Measurements from ENCODE around the gene LRP6. TPM values are rescaled to one million over a fixed set of nuclear protein-coding genes. Genes with fewer than 3 reads are reported as not detected.

LRP6 gene
- total RNA-seq, 1 donor from 2014 or later, result 56.2 TPM

DNA sequence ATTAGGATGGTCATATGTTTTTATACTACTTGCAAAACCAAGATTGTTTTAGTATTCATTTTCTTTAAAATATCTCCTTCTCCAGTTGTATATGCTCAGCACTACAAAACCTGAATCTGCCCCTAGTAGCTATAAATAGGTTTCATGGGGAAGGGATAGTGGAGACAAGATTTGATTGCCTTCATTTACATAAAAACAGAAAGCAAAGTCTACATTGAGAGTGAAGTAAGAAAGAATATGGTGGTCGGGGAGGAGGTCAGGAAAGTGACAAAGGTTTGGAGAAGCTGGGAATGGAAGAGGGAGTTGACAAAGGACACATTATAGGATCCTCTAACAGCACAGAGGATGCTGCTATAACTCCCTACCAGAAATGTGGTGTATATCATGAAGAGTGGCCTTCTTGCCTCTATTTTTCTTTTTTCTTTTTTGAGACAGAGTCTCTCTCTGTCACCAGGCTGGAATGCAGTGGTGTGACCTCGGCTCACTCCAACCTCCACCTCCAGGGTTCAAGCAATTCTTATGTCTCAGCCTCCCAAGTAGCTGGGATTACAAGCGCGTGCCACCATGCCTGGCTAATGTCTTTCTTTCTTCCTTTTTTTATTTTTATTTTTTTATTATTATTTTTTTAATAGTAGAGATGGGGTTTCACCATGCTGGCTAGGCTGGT, 6.6 kb upstream of the LRP6 start:
- Mint-ChIP-seq H3K4me3 (no peak overlapping the region), H3K27ac (ENCODE audit: unreplicated experiment) (no peak overlapping the region)
- no peak for TF ChIP-seq CTCF (conservative IDR thresholded peaks at IDR 0.05)

GRCh38 chr12:12272869-12273268, 6.0 kb upstream of the LRP6 start:
- Mint-ChIP-seq H3K27ac (ENCODE audit: unreplicated experiment) (peak overlapping the region; percentile 8), H3K4me3 (peak overlapping the region; percentile 7), H3K4me1 (peaks cover 22% of the 10 kb centered on the region), H3K36me3 (ENCODE audit: low read depth) (peaks cover 8% of the 10 kb centered on the region), H3K9me3 (peaks cover 9% of the 10 kb centered on the region), H3K27me3 (ENCODE audit: low read depth) (no peaks in the 10 kb centered on the region)
- no peak for TF ChIP-seq CTCF (conservative IDR thresholded peaks at IDR 0.05)
- DNase-seq (ENCODE audit: low read depth, low spot score), result no peak

More for the DNA sequence above, 6.6 kb upstream of the LRP6 start:
- Mint-ChIP-seq H3K27me3 (ENCODE audit: low read depth) (no peaks in the 10 kb centered on the region), H3K4me1 (peaks cover 19% of the 10 kb centered on the region), H3K36me3 (ENCODE audit: low read depth) (peaks cover 8% of the 10 kb centered on the region), H3K9me3 (peaks cover 10% of the 10 kb centered on the region)
- no peak for DNase-seq (ENCODE audit: low read depth, low spot score)

DNA sequence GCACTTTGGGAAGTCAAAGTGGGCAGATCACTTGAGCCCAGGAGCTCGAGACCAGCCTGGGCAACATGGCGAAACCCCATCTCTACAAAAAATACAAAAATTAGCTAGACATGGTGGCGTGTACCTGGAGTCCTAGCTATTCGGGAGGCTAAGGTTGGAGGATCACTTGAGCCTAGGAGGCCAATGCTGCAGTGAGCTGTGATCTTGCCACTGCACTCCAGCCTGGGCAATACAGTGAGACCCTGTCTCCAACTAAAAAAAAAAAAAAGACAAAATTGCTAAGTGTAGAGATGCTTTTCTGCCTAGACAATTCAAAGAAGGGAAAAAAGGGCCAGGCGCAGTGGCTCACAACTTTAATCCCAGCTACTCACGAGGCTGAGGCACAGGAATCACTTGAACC, 3.4 kb upstream of the LRP6 start:
- peaks cover 2% of the 10 kb centered on the region for H3K27me3 Mint-ChIP-seq (ENCODE audit: low read depth)
- H3K4me3 Mint-ChIP-seq, result peak overlapping the region; percentile 20
- no peak for DNase-seq (ENCODE audit: low read depth, low spot score)
- H3K27ac Mint-ChIP-seq (ENCODE audit: unreplicated experiment), result peak overlapping the region; percentile 78
- no peak for TF ChIP-seq CTCF (conservative IDR thresholded peaks at IDR 0.05)
- H3K9me3 Mint-ChIP-seq, result no peaks in the 10 kb centered on the region
- no peaks in the 10 kb centered on the region for H3K36me3 Mint-ChIP-seq (ENCODE audit: low read depth)
- peaks cover 36% of the 10 kb centered on the region for H3K4me1 Mint-ChIP-seq

DNA sequence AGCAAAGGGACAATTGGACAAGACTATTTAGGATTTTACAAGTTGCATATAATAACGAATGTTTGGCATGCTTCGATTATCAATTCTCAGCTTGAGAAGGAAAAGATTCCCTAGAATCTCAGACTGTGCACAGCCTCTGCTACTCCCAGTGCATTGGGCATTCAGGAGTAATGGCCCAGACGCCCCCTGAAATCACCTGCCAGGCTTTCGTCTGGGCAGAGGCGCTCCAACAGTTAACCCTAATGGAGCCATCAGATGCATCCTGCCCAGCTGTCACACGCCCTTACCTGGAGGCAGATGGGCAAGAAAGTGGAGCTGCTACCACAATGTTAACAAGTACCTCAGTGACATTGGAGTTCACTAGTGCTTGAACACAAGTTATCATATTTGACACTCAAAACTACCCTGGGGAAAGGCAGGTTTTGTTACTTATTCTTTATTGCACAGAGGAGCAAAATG, 927 bp upstream of the LRP6 start:
- Mint-ChIP-seq H3K9me3 (no peaks in the 10 kb centered on the region), H3K4me3 (peak overlapping the region; percentile 98), H3K27ac (ENCODE audit: unreplicated experiment) (peak overlapping the region; percentile 100), H3K36me3 (ENCODE audit: low read depth) (peaks cover under 1% of the 10 kb centered on the region), H3K27me3 (ENCODE audit: low read depth) (peaks cover 2% of the 10 kb centered on the region), H3K4me1 (peaks cover 47% of the 10 kb centered on the region)
- DNase-seq (ENCODE audit: low read depth, low spot score), result no peak
- TF ChIP-seq CTCF (conservative IDR thresholded peaks at IDR 0.05), result no peak

GRCh38 chr12:12266389-12266872, 413 bp downstream of the LRP6 start:
- peak overlapping the region; percentile 98 for H3K4me3 Mint-ChIP-seq
- H3K27ac Mint-ChIP-seq (ENCODE audit: unreplicated experiment), result peak overlapping the region; percentile 100
- H3K36me3 Mint-ChIP-seq (ENCODE audit: low read depth), result peaks cover 5% of the 10 kb centered on the region
- no peak for TF ChIP-seq CTCF (conservative IDR thresholded peaks at IDR 0.05)
- H3K4me1 Mint-ChIP-seq, result peaks cover 47% of the 10 kb centered on the region
- H3K27me3 Mint-ChIP-seq (ENCODE audit: low read depth), result peaks cover 2% of the 10 kb centered on the region
- DNase-seq (ENCODE audit: low read depth, low spot score), result no peak
- H3K9me3 Mint-ChIP-seq, result no peaks in the 10 kb centered on the region
